Right hindlimb (tissue), 1 donor: ENCODE results near the gene SEL1L2.

Experiments
- DNase-seq: peaks from one replicate; pipeline ENCODE4 v3.0.0-alpha.2; 2018

Gene SEL1L2

DNA sequence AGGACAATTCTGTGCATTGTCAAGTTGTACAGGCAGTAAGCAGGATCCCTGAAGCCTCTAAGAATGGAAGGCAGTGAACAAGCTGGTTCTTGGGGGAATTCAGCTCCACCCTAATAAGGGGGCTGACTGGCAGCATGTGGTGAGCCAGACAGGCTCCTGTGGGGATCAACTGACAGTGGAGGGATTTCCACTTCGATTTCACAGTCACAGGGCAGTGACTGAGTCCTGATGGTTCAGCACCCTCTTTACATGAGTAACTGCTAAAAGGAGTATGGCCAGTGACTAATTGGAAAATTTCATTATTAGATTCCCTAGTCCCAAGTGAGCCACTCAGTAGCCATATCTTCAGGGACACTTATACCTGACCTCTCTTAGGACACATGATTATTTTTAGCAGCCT lies 127.2 kb downstream of the SEL1L2 start:
- no peak for DNase-seq

DNA sequence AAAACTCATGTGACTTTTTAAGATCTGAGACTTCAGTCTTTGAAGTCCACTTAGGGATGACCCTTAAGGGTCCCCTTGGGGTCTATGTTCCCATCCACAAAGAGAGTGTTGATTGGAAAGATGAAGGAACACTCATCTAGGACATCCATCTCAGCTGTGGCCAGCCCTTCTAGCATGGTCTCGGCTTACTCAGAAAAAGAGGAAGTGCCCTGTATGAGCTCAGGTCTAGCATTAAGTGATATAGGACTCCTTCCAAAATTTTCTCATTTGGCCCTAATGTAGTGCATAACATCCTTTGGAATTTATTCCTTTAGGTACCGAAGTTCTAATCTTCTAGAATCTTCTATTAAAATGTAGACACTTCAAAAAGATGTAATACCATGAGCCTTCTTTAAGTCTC lies 128.2 kb downstream of the SEL1L2 start:
- no peak for DNase-seq

DNA sequence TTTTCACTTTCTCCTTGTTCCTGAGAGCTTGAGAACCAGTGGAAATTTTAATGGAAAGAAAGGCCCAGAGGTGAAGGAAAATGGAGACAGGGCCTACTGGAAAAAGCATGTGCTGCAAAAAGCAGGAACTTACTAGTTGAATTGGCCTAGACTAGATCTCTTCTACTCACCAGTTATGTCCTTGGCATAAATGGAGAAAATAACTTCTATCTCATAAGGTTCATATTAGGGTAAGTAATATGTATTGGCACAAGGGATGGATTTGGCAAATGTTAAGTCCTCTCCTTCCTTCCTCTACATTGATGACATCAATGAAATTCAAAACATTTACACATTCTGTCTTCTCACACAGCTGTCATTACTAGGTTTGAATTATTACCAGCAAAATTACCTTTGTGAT lies 131.5 kb downstream of the SEL1L2 start:
- DNase-seq, result no peak

DNA sequence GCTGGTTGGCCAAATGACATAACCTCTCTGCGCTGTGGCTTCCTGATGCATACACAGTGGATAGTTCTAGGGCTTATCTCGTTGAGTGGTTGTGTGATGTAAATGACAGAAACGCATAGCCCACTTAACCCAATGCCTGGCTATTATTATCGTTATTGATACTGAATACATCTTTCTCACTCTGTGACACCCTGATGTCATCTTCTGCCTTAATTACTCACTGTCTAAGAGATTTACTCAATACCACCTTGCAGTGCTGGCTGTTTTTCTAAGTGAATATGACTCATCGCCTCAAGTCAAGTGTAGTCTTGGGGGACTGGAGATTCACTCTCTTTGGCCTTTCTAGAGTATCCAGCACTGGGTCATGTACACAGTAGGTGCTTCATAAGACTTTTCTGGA lies 132.0 kb downstream of the SEL1L2 start:
- DNase-seq, result no peak

DNA sequence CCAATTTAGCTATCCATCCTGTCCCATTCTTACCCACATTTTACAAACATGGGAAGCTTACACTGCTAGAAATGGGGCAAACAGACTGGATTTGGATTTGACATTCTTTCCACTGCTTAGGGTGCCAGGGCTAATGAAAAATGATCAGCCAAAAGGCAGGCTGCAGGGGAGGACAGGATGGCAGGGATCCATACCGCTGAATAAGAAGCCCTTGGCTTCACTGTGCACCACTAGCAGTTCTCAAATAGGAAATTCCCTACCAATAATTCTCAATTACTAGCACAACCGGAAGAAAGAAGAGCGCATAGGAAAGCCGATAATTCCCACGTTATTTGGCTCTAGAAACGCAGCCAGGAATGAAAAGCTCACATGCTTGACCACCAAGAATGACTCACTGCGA lies 132.5 kb downstream of the SEL1L2 start:
- DNase-seq, result peak; percentile 34

DNA sequence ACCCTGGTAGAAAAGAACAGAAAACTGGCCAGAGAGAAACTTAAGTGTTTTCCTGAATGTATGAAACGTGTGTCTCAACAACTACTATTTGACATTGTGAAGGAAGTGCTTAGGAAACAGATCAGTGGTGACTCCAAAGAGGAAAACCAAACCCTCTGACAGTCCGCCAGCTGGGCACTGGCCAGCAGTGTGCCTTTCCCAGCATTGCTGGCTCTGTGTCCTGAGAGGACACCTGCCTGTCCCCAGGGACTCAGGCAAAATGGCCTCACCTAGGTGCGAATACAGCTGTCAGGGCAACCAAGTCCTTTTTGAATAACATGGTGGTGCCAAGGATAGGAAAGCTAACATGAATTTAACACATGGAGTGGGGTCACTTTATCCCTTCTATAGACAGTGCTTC lies 133.1 kb downstream of the SEL1L2 start:
- peak; percentile 30 for DNase-seq

DNA sequence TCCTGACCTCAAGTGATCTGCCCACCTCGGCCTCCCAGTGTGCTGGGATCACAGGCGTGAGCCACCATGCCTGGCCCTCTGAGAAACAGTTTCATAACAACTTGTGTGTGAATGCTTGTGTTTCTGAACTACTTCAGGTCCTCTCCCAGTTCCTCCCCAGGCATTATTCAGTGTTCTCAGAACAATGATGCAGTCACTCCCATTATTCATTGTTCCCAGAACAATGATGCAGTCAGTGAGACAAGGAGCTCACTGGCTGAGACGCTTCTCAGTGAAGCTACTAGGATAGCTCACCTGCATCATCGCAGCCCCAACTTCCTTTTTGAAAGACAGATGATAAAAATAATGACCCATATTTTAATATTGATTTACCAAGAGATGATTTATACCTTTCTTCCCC lies 134.1 kb downstream of the SEL1L2 start:
- DNase-seq, result no peak

DNA sequence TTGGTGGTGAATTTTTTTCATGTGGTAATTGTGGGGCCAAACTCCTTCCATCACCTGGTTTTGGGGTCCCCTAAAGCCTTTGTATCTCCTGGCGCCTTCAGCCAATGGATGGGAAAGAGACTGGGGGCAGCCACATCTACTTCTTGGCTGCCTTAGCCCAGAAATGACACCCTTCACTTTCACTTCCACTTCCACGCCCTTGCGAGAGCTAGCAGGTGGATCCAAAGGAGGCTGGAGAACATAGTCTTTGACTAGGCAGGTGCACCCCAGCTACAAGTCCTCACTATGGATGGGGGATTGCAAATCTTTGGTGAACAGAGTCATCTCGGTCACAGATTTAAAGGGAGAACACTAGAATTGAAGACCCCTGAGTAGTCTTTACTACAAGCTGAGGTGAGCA lies 134.8 kb downstream of the SEL1L2 start:
- DNase-seq, result no peak

DNA sequence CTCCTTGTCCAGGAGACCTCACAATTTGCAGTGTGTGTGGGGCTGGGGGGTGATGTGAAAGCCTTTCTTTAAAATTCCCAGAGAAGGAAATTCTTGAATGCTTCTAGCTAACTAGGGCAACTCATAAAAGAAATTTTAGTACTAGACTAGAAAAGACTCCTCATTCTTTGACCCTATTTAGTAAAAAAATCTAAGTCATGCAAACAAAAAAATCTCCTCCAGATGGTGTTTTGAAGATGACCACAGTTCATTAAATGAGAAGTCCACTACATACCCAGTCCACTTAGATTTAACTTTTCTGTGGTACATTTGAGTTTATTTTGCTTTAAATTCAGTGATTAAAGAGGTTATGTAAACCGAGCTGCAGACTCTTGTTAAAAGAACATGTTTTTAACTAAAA lies 138.1 kb downstream of the SEL1L2 start:
- DNase-seq, result no peak

DNA sequence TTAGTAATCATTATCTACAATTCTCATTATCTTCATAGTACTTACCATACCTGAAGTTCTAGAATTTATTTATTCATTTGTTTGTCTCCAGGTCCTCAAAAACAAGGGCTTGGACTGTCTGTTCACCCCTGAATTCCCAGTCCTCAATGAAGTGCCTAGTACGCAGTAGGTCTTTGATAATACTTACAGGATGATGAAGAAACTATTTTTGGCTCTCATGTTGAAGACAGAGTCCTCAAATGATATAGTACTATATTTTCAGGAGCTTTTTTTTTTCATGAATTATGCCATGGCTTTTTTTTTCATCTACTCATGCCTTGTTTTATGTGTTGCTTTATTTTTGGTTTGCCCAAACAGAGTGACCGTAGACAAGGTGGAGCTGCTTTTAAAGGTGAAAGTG lies 139.1 kb downstream of the SEL1L2 start:
- no peak for DNase-seq

DNA sequence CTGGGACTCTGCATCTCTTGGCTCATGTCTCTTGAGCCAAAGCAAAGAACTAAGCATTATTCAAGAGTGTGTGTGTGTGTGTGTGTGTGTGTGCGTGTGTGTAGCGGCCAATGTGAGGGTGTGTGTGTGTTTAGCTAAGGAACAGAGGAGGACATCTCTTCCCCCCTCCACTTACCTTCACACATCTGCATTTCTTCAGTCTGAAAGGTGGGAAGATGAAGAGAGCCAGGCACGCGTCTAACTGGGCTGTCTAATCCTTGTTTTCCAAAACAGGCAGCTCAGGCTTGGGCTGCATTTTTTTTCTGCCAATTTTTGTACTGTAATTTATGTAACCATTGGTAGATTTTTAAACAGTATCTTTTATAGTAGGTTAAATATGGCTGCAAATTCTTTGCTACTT lies 146.1 kb downstream of the SEL1L2 start:
- no peak for DNase-seq

DNA sequence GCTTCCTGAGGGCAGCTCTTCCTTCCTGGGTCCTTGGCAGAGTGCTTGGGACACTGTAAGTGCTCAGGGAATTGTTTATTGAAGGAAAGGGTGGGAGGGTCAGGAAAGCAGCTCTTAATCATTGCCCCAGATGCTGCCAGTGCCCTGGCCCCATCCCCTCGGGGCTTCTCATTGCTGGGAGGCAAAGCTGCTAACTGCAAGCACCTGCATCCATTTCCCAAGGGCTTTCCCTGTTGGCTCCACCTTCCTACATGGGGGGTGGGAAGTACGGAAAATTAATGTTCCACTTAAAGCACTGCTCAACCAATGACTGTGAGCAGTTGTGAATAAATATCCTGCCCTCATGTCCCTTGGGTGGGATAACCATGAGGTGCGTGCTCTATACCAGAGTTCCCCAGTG lies 149.2 kb downstream of the SEL1L2 start:
- DNase-seq, result no peak

DNA sequence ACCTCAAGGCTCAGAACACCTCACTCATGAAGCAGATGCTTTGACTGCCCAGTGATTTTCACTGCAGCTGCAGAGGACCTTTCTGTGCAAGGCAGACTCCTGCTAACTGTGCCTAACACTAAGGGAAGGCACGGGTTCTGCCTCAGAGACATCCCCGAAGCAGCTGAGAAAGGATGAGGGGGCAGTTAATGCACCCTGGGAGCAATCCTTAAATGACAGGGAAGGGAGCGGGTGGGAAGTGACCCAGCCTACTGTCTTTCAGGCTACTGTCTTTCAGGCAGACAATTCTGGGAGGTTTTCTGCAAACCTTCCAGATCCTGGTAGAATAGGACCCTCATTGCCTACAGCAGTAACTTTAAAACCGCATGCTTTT lies 150.3 kb downstream of the SEL1L2 start:
- no peak for DNase-seq

DNA sequence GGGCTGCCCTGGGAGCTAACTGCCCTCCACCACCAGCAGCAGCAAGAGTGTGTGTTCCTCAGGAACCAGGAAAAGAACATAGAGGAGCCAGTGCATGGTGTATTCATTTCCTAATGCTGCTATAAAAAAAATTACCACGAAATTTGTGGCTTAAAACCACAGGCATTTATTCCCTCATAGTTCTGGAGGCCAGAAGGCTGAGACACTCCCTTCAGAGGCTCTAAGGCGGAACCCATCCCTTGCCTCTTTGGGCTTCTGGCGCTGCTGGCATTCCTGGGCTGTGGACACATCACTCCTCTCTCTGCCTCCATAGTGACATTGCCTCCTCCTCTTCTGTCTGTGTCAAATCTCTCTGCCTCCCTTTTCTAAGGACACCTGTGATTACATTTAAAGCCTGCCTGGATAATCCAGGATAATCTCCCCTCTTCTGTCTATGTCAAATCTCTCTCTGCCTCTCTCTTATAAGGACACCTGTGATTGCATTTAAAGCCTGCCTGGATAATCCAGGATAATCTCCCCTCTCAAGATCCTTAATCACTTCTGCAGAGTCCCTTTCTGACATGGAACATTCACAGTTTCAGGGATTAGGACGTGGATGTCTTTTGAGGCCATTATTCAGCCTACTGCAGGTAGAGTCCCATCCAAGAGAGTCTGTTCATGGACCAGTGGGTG lies 150.9 kb downstream of the SEL1L2 start:
- no peak for DNase-seq

DNA sequence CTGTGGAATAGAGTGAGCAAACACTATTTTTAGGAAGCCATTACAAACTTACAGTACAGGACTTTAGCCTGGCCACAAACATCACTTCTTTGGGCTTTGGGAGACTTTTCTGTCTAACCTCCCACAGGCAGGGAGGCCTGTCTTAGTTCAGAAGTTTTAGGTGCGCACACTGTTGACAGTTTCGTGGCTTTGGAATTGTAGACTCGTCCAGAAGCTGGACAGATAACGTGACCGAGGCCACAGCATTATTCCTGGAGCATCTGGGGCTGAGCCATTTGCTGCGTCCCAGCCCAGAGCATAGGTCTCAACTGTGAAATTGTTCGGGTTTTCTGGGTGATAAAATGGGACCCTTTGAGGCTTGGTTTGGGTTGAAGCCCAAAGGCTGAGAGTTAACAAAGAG lies 151.8 kb downstream of the SEL1L2 start:
- DNase-seq, result no peak

DNA sequence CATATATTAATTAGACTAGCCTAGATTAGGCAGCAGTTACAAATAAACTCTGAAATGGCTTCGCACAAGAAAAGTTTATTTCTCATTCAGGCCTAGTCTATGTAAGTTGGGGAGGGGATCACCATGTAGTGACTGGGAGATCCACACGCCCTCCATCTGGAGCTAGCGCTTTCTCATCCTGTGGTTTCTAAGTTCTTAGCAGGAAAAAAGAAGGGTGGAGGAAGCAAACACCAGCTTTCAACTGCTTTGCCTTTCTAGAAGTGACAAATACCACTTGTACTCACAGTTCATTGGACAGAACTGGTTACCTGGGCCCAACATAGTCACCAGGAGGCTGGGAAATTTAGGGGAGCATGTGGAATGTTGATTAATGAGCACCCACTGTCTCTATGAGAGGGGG lies 158.9 kb downstream of the SEL1L2 start:
- no peak for DNase-seq

DNA sequence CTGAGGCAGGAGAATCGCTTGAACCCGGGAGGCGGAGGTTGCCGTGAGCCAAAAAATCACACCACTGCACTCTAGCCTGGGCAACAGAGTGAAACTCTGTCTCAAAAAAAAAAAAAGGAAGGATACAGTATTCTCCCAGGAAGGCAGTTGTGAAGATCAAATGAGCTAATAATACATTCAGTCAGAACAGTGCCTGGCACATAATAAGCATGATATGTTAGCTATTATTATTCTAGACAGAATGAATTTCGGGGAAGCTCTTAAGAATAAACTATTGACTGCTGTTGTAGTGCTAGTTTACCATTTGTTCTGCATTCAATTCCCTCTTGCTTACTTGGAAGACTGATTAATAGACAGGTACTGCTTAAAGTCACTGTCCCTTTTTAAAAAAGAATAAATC lies 164.9 kb downstream of the SEL1L2 start:
- no peak for DNase-seq

DNA sequence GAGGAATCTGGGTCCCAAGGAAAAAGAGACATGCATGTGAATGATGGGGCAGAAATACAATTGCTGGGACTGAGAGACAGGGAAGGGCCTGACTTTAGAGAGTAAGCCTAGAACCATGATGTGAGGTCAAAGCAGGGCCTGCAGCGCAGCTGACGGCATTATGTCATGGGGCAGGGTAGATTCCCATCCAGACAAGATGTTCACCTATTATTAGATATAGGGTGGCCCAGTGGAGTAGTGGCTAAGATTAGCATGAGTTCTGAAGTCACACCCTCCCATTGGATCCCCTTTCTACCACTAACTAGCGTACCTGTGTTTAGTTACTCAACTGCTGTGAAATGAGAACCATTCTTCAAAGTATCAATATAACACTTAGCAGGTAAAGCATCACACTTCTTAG lies 166.0 kb downstream of the SEL1L2 start:
- DNase-seq, result no peak

DNA sequence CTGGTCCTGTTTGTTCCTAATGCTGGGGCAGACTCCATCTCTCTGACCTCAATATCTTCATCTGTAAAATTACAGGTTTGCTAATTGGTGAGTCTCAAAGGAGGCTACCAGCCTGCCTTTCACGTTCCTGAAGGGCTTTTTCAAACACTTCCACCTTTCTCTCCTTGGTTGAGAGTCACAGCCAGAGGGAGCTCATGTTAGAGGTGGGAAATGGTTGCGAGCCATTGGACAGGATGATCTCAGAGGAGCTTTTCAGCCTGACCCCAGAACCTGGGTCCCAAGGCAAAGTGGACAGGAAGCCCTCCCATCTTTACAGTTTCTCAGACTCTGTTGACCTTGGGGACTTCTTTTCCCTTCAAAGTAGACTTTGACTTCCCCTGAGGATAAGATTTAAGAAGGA lies 168.0 kb downstream of the SEL1L2 start:
- no peak for DNase-seq

DNA sequence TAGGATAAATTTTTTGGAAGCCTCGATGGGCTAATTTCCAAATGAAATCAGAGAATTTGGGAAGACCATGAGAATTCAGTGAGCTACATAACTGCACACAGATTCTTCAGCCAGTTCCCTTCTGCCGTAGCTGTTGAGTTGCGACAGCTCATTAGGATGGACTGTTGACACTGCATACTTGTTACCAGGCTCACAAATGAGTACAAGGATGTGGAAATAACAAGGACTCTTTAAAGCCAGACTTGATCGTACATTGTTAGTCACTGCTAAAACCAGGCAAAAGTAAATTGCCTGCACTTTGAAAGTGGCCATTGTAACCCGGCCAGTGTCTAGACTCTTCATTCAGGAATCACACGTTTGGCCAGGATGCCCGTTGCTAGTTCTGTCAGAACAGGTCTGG lies 168.5 kb downstream of the SEL1L2 start:
- no peak for DNase-seq

DNA sequence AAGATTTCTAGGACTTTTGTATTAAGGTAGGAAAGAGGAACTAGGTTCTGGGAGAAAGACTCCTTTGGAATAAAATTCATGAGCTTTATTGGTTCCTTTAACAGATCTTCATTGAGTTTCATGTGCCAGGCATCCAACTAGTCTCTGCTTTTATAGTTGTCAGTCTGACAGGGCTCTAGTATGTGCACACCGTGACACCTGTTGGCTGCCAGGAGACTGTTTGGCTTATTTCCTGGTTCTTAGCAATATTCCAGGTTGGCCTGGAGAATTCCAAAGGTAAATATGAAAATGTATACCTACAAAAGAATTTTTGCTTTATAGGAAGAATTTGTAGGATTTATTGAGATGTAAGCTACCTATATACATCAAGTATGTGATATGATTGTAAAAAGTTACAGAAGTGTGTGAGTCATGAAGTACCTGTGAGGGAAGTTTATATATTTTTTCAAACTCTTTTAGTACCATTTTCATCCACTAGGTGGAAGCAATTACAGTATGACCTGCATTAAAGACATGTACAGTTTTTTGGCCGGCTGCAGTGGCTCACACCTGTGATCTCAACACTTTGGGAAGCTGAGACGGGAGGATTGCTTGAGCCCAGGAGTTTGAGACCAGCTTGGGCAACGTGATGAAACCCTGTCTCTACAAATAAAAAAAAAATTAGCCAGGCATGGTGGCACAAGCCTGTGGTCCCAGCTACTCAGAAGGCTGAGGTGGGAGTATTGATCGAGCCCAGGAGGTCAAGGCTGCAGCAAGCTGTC lies 170.3 kb downstream of the SEL1L2 start:
- peak; percentile 23 for DNase-seq

DNA sequence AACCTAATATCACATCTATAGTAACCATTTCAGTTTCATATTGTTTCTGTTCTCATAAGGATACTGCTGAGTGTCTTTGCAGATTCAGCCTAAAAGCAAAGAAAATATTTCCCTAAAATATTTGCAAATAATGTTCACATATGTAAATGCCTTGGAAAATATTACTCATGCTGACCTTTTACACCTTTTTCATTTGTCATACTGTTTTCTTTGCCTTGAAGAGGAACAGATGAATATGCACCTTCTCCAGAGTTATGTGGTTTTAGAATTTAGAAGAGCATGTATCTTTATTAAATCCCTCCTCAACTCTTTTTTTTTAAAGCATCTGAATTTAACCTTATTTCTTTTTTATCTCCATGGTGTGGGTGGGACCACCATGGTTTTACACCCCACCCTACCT lies 173.1 kb downstream of the SEL1L2 start:
- no peak for DNase-seq

DNA sequence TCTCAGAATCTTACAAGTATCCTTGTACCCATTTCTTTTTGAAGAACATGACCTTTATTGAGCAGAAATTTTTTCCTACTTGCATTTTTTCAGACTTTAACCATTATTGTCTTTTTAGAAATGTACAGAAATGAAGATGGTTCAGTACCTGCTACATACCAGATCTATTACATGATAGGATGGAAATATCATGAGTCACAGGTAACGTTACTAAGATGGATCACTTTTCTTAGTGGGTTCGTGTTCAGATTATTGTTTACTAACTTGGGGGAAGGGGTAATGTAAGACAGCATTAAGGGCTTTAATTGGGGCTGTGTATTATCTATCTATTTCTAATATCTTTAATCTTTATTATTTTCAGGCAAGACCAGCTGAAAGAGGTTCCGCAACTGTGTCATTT lies 173.7 kb downstream of the SEL1L2 start:
- DNase-seq, result no peak

DNA sequence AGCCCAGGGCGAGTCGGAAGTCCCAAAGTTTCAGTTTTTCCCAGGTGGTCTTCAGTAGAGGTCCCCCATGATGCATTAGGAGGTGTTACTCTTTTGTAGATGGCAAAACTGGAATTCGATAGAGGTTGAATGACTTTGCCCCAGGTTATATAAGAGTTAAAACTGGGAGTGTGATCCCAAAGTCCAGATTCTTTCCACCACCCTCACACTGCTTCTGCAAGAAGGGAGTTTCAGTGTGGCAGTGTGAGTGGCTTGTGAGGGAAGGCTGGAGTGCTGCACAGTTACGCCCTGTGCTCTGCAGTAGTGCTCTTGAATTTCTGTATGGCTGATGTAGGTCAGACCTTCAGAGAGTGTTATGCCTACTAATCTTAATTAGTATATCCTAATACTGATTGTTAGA lies 175.7 kb downstream of the SEL1L2 start:
- DNase-seq, result no peak

DNA sequence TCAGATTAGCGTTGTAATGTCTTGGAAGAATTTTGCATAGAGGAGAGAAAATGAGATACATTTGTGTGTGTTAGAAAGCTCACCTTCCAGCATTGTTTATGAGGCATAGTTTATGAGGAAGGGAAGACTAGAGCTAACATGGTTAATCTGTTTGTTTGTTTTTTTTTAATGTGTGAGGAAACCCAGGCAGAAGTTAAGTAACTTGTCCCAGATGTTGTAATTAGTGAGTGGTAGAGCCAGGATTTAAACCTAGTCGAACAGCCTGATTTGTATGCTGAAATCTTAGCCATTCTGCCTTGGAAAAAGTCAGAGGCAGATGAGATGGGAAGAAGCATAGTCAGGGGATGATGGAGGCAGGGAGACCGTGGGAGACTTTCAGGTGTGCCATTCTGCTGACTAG lies 176.5 kb downstream of the SEL1L2 start:
- no peak for DNase-seq
